HFFc6 (cell line): ENCODE data around the gene HIRIP3. TPM values are rescaled to one million over a fixed set of nuclear protein-coding genes. Genes with fewer than 3 reads are reported as not detected.

Source experiments
- DNase-seq: peaks from one replicate; pipeline ENCODE4 v3.0.0-alpha.2; 2018
- H3K27ac Mint-ChIP-seq: 2 replicates; pipeline ENCODE4 v1.8.0; 2020; ENCODE audit warnings: mild to moderate bottlenecking, mixed read lengths
- H3K27me3 Mint-ChIP-seq: 2 replicates; pipeline ENCODE4 v1.8.0; 2021; ENCODE audit warnings: mild to moderate bottlenecking, moderate library complexity, mixed read lengths; ENCODE audit not compliant: insufficient read depth
- H3K36me3 Mint-ChIP-seq: 2 replicates; pipeline ENCODE4 v1.8.0; 2021; ENCODE audit warnings: low read depth, mixed read lengths
- H3K4me1 Mint-ChIP-seq: 2 replicates; pipeline ENCODE4 v1.8.0; 2020; ENCODE audit warnings: low read depth, mixed read lengths
- H3K4me3 Mint-ChIP-seq: 2 replicates; pipeline ENCODE4 v1.8.0; 2020; ENCODE audit warnings: mild to moderate bottlenecking, moderate library complexity, mixed read lengths
- H3K9me3 Mint-ChIP-seq: 2 replicates; pipeline ENCODE4 v1.8.0; 2020; ENCODE audit warnings: mild to moderate bottlenecking, mixed read lengths
- total RNA-seq, 6 experiments: library from RNA; stranded (reverse); fragmentation: NEBNext Ultra II Directional; extraction: Animal tissue kit (Norgen Biotek cat#: 25700); gene quantifications; 2 replicates in 1 of 6; 3 replicates in 5 of 6; pipeline ENCODE4 v1.2.3, GENCODE V29; 2021
- TF ChIP-seq, protein P1 (sequence below): fragments of 200-600 bp; sonication (generic); IDR thresholded peaks from 2 replicates; pipeline ENCODE4 v1.5.0; 2021; ENCODE audit warnings: antibody characterized with exemption, mild to moderate bottlenecking

The HIRIP3 gene
- total RNA-seq, 6 experiments from 2014 or later, result 9.8 to 14.4 (median 13.4) TPM

DNA sequence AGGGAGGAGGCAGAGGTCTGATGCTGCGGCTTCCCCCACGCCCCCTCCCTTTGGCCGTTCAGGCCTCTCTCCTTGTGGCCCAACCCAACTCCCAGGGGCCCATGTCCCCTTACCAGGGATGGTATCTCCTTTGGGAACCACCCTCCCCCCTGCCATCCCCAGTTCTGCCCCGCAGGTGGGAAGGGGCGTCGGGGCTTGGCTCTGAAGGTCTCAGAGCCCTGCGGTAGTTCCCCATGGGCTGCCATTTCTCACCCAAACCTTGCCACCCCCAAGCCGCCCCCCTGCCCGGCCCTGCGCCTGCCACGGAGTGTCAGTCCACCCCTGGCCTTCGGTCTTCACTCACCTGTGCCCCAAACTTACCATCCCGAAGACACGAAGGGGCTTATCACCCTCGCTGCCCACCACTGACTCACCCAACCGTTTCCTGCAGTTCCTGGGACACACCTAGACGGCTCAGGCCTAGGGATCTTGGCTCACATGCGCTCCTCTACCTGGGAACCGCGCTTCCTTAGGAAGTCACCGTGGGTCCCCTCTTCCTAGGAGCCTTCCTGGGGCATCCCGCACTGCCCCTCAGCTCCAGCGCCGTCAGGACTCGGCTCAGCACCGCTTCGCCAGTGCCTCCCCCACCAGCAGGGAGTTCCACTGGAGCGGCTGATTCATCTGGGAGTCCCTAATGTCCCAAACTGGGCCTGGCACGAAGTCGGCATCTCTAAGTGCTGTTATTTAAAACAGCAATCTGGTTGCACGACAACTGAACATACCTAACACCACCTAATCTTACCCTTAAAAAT is 16.5 kb upstream of the HIRIP3 start:
- Mint-ChIP-seq H3K27me3 (peaks cover 21% of the 10 kb centered on the region), H3K9me3 (no peaks in the 10 kb centered on the region), H3K36me3 (no peaks in the 10 kb centered on the region), H3K27ac (no peak overlapping the region), H3K4me3 (peak overlapping the region; percentile 48), H3K4me1 (no peaks in the 10 kb centered on the region)
- DNase-seq, result no peak
- TF ChIP-seq, protein P1, sequence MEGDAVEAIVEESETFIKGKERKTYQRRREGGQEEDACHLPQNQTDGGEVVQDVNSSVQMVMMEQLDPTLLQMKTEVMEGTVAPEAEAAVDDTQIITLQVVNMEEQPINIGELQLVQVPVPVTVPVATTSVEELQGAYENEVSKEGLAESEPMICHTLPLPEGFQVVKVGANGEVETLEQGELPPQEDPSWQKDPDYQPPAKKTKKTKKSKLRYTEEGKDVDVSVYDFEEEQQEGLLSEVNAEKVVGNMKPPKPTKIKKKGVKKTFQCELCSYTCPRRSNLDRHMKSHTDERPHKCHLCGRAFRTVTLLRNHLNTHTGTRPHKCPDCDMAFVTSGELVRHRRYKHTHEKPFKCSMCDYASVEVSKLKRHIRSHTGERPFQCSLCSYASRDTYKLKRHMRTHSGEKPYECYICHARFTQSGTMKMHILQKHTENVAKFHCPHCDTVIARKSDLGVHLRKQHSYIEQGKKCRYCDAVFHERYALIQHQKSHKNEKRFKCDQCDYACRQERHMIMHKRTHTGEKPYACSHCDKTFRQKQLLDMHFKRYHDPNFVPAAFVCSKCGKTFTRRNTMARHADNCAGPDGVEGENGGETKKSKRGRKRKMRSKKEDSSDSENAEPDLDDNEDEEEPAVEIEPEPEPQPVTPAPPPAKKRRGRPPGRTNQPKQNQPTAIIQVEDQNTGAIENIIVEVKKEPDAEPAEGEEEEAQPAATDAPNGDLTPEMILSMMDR, result no peak

DNA sequence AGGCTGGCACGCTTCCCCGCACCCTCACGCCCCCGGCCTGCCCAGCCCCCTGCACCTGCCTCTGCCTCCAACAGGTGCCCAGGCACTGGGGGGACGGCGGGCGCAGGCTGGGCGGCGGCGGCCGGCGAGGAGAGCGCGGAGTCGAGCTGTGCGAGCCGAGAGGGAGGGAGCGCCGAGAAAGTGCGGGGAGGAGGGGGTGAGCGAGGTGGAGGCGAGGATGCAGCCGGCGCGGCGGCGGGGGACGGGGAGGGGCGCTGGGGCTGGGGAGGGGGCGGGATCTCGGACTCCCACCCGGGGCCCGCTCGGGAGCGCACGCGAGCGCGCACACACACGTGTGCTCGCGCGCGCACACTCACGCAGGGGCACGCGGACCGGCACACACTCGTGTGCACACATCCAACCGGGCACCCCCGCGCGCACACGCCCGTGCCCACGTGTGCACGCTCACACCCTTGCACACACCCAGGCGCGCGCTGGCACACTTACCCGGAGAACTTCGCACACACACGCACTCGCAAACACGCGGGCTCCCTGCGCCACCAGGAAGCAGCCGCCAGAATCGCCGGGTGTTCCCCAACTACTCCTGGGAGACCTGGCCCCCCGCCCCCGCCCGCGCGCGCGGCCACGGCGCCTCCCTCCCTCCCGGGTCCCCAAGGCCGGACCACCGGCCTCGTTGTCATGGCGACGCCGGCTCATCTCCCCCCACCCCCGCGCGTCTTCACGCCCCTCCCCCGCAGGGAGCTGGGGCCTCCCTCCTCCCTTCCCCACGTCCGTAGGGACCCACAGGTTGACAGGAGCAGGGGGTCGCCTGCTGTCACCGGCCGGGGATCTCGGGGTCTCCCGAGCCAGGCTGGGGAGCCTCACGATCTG is 15.7 kb upstream of the HIRIP3 start, which contains the start of gene DOC2A:
Gene DOC2A (minus strand): TSS at position 184 of the 870 bp plus-strand sequence. CDS start 805 bp downstream, outside the sequence.
- Mint-ChIP-seq H3K9me3 (no peaks in the 10 kb centered on the region), H3K4me3 (peak within 1 kb of the TSS; percentile 48; the same call in 1 of the 2 replicates), H3K36me3 (no peaks in the 10 kb centered on the region), H3K4me1 (no peaks in the 10 kb centered on the region), H3K27ac (no peak within 1 kb of the TSS), H3K27me3 (peaks cover 21% of the 10 kb centered on the region)
- DNase-seq, result no peak
- TF ChIP-seq, protein P1, result no peak

GRCh38 chr16:30009990-30010843 is 14.8 kb upstream of the HIRIP3 start:
- TF ChIP-seq, protein P1, result no peak
- H3K36me3 Mint-ChIP-seq, result no peaks in the 10 kb centered on the region
- H3K4me3 Mint-ChIP-seq, result no peak overlapping the region; the same call in 1 of the 2 replicates
- no peaks in the 10 kb centered on the region for H3K9me3 Mint-ChIP-seq
- H3K27ac Mint-ChIP-seq, result no peak overlapping the region
- H3K27me3 Mint-ChIP-seq, result peaks cover 21% of the 10 kb centered on the region
- no peaks in the 10 kb centered on the region for H3K4me1 Mint-ChIP-seq
- no peak for DNase-seq

DNA sequence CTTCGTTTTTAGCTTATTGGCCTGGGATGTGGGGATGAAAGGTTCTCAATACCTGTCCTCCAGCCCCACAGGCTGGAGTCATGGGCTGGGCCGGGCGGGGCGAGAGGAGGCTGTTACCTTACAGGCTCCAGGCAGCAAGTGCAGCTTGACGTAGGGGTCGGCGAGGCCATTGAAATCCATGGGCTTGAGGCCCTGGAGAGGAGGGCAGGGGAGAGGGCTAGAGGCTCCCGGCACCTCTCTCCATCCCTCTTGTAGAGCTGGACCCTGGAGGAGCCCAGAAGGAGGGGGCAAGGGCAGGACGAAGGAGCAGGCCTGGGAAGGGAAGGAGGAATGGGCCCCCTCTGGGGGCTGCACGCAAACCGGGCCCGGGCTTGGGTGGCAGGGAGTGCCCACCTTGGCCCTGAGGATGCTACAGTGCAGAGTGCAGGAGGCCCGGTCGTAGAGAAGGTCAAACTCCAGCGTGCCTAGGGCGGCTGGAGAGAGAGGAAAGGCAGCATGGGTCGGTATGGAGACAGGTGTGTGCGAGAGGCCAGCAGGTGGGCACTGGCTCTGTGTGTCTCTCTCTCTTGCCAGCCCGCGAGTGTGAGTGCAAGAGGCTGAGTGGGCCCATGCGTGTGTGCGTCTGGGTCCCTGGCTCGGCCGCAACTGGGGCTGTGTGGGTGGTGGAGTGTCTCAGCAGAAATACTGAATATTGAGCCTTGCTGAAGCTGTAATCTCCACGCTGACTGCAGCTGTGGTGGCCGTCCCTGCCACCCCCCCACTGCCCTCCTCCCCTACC is 13.9 kb upstream of the HIRIP3 start:
- Mint-ChIP-seq H3K4me3 (no peak overlapping the region), H3K27me3 (peaks cover 20% of the 10 kb centered on the region), H3K27ac (no peak overlapping the region), H3K4me1 (no peaks in the 10 kb centered on the region), H3K36me3 (no peaks in the 10 kb centered on the region), H3K9me3 (no peaks in the 10 kb centered on the region)
- DNase-seq, result no peak
- TF ChIP-seq, protein P1, result no peak
